Measurements from ENCODE around the gene MSH5. TPM values are rescaled to one million over a fixed set of nuclear protein-coding genes. Genes with fewer than 3 reads are reported as not detected.
"Not testable (repeated sequence)": the region's sequence is repeated elsewhere in the genome, so short reads cannot be mapped to it uniquely, and the experiment has no call there.

MSH5 gene
- total RNA-seq, 1 experiment from 2014 or later: 10.8 TPM

DNA sequence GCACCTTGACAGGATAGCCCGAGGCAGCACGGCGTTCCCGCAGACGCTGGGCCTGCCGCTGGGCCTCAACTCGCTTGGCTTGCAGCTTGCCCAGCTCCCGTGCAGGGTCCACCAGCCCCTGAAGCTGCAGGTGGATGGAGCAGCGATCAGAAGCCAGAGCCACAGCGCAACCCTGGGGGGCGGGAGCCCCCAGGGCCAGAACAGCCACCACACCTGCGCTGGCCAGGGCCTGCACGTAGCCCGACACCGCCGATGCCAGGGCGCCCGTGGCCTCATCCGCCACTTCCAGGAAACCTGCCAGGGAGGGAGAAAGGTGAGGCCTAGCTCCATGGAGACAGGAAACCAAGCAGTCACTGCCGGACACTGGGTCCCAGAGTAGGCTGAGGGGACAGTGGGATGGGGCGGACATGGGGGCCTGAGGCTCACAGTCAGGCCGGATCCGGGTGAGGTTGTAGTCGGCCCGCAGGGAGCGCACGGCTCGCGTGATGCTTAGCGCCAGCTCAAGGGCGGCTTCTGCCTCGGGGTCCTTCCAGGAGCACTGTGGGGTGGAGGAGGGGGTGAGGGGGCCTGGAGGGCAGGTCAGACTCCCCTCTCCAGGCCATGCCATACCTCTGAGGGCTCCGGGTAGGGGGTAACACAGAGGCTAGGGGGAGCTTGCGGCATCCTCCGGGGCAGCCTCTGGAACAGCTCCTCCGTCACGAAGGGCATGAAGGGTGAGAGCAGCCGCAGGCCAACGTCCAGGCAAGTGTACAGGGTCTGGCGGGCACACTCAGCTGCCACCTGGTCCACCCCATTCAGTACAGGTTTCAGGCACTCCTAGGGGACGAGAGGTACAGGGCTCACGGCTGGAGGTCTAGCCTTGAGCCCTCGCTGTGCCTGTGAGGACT is 39.4 kb downstream of the MSH5 start:
- no peak for DNase-seq (ENCODE audit: low spot score)

DNA sequence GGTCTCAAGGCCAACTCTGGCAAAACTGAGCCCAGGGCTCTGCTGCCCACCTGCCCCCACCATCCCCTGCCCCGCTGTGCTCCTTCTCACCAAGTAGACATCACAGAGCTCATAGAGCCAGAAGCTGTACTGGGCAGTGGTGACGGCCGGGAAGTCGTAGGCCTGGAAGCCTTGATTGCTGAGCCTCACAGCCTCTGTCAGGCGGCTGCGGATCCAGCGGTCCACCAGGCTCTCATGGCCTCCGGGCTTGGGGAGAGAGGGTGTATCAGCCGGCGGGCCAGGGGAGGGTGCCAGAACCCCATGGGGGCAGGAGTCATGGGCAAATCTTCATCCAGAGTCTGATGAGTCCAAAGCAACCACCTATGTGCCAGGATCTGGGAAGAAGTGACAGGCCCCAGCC is 40.1 kb downstream of the MSH5 start:
- DNase-seq (ENCODE audit: low spot score): no peak

DNA sequence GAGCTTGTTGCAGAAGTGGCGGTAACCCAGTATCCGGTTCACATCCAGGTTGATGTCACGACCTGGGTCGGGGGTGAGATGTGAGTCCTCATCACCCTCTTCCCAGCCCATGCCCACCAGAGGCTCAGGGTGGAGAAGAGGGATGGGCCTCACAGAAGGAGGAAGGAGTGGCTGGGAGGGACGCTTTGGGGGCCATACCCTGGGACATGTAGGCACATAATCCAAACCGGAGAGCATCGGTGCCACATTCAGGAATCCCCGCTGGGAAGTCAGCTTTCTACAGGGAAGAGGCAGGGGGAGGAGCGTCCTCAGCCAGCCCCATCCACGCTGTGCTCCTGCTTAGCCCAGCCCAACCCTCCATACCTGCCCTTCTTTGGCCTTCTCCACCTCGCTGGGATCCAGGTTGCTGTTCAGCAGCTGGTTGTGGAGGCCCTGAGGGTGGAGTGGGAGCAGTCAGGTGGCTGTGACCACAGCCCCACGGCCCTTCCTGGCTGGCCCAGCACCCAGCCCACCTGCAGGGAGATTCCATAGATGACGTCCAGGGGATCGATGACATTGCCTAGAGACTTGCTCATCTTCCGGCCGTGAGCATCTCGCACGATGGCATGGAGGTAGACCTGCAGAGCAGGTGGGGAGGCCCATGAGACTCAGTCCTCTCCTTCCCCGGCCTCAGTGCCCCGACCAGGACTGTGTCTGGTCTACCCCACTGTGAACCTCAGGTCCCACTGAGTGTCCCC is 40.9 kb downstream of the MSH5 start:
- no peak for DNase-seq (ENCODE audit: low spot score)

DNA sequence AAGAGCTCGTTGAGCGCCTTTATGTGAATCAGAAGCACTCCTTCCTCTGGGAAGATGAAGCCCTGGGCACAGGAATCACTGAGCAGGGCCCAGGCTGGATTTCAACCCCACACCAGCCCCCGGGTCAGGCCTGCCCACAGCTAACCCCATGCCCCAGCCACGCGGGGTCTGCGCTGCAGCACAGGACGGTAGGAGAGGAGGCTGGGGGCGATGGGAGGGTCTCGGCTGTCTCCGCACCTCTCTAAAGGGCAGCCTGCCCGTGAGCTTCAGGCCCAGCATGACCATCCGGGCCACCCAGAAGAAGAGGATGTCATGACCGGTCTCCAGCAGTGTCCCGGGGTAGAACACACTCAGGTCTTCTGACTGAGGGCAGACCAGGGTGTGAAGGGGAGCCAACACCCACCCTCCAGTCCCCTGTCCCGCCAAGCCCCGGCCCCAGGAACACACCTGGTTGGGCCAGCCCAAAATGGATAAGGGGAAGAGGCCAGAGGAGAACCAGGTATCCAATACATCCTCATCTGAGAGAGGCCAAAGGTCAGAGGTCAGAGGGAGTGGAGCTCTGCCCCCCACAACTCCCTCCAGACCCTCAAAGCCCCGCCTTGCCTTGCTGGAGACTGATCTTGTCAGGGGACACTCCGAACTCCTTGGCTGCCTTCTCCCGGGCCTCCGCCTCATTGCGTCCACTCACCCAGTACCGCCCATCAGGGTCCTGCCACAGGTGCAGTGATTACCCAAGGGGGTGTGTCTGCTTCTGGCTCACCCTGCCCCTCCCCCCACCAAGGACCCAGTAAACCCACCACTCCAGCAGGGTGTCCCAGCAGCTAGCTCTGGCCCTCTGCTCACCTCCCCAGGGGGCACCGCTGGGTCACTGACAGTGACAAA is 41.7 kb downstream of the MSH5 start:
- DNase-seq (ENCODE audit: low spot score): no peak

DNA sequence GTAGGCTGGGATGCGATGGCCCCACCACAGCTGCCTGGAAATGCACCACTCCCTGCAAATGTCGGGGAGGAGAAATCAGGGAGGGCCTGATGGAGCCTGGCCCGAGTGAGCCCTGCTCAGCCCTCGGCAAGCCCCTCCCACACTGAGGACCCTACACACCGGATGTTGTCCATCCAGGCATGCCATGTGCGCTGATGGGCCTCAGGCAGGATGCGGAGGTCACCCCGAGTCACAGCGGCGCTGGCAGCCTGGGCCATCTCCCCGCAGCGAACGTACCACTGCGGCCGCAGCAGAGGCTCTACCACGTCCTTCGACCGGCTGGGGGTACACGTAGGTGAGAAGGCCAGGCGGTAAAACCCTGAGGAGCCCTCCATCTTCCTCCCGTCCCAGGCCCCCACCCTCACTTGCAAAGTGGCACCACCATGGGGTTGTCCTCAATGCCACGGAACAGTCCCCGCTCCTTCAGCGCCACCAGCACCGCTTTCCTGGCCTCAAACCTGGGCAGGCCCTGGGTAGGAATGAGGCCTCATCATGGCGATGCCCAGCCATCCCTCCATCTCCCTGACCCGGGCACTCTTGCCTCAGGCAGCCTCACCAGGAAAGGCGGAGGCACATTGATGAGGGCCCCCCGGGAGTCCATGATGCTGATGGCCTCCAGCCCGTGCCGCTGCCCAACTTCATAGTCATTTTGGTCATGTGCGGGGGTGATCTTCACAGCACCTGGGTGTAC is 42.5 kb downstream of the MSH5 start:
- DNase-seq (ENCODE audit: low spot score): no peak

DNA sequence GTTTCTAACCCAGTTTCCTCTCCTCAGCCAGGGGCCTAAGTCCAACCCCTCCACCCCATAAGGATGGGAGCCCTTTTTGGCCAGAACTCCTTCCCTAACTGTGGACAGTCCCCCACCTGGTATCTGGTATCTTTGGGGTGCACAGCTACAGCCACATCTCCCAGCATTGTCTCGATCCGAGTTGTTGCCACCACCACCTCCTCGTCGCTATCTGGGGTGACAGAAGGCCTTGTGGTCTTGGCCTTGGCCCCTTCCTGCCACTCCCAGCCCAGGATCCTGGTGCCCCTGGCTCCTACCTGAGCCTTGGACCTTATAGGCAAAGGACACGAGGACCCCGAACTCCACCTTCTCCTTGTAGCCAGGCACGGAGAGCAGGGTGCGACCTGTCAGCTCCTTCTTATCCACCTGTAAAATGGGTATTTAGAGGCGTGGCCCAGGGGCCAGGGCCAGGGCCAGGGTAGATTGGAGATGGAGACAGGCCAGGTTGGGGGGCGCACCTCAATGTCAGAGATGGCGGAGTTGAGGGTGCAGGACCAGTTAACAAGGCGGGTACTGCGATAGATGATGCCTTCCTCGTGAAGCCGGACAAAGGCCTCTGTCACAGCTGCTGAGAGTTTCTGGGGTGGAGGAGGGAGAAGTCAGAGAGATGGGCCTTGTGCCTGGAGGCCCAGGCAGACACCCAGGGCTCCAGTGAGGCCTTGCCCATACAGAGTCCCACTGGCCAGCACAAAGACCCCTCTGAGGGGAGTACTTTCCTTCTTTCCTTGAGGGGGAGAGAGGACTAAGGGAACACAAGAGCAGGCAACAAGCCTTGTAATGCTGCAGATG is 44.5 kb downstream of the MSH5 start:
- no peak for DNase-seq (ENCODE audit: low spot score)

- no peak for DNase-seq (ENCODE audit: low spot score)
Observed at GRCh38 chr6:31785475-31785874, 45.7 kb downstream of the MSH5 start.

DNA sequence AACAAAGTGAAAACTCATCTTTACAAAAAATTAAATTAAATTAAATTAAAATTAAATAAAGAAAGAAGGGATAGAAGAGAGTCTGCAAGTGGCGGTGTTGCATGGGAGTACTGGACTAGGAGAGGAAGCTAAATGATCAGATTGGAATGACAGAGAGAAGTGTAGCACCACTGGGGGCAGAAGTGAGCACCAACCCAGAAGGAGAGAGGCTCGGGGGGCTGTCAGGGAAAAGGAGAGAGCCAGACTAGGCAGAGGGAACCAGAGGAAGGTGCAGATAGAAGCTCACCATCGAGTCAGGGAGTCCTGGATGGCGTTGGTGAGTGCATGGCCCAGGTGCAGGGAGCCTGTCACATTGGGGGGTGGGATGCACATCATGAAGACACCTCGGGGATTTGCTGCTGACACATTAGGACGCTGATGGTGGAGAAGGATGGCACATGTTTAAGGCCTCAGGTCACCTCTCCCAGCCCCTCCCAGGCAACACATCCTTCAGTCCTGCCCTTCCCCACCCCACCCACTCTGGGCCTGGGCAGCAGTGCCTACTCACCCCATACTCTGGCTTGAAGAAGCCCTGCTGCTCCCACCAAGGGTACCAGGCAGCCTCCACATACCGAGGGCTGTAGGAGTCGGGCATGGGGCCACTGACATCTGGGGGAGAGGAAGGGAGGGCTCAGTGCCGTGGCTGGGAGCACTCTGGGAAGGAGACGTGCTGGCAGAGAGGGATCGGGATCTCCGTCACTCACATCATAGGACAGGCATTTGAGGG is 51.7 kb downstream of the MSH5 start:
- no peak for DNase-seq (ENCODE audit: low spot score)

GRCh38 chr6:31792090-31792374 is 52.2 kb downstream of the MSH5 start:
- DNase-seq (ENCODE audit: low spot score): no peak

- peak; percentile 53 for DNase-seq (ENCODE audit: low spot score)
Observed at GRCh38 chr6:31792761-31793171, 53.0 kb downstream of the MSH5 start.

GRCh38 chr6:31793927-31794245 is 54.1 kb downstream of the MSH5 start:
- DNase-seq (ENCODE audit: low spot score): not testable (repeated sequence)

GRCh38 chr6:31794294-31794865 is 54.6 kb downstream of the MSH5 start:
- DNase-seq (ENCODE audit: low spot score): no peak

DNA sequence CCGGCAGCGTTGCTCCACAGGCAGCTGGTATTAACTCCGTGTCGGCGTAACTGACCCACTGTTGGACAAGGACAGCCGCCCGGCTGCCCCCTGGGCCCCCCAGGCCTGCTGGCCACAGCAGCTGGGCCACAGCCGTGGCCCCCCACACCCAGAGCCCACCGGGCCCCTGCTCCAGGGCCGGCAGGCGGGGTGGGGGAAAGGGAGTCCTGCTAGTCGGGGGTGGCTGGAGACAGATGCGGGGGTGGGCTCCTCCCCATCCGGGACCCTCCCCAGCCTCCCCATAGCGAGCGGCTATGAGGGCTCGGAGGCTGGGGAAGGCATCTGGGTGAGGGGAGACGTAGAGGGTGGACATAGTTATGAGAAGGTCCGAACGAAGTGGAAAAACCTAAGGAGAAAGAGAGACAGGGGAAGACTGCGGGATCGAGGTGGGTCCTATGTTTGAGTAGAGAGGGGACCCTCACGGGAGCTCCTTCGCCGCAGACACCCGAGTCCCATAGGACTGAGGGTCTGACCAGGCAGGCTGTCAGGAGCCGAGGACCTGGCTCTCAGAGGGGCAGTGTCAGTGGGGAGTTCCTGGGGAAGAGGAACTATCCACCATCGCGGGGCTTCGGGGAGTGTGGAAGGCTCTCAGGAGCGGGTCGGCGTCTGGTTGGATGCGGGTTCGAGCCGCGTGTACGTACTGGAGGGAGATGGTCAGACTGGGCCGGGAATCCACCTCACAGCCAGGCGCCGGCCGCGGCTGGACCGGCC is 55.2 kb downstream of the MSH5 start:
- DNase-seq (ENCODE audit: low spot score): no peak

GRCh38 chr6:31795616-31796298 is 56.0 kb downstream of the MSH5 start, which contains the start of gene VARS1:
TSS of gene VARS1 (minus strand) at chr6:31795752. CDS start at chr6:31795217, 535 bp downstream.
- peak; percentile 86 for DNase-seq (ENCODE audit: low spot score)

- no peak for DNase-seq (ENCODE audit: low spot score)
Observed at GRCh38 chr6:31796993-31797385, 57.2 kb downstream of the MSH5 start.

GRCh38 chr6:31797588-31797987 is 57.8 kb downstream of the MSH5 start:
- DNase-seq (ENCODE audit: low spot score): no peak

DNA sequence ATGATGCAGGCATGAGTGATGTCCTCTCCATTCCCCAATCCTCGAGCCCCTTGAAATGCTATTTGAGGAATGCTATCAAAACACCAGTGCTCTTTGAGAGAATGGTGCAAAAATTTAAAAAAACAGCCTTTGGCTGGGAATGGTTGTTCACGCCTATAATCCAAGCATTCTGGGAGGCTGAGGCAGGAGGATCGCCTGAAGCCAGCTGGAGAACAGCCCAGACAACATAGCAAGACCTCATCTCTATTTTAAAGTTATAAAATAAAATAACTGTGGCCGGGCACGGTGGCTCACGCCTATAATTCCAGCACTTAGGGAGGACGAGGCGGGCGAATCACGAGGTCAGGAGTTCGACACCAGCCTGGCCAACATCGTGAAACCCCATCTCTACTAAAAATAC is 60.0 kb downstream of the MSH5 start:
- DNase-seq (ENCODE audit: low spot score): no peak
